HPDE6-E6E7 (cell line): ENCODE results near the gene SCRG1.
A peak's percentile ranks its signal among the peaks of the same experiment; 100 is the strongest.

ENCODE experiments used
- DNase-seq: peaks from one replicate; pipeline ENCODE4 v3.0.0; 2011; ENCODE audit warnings: missing footprints; ENCODE audit errors: extremely low spot score

The SCRG1 gene

GRCh38 chr4:173411106-173411693 is 12.3 kb upstream of the SCRG1 start:
- no peak for DNase-seq

GRCh38 chr4:173410079-173410478 is 11.2 kb upstream of the SCRG1 start:
- DNase-seq, result no peak

DNA sequence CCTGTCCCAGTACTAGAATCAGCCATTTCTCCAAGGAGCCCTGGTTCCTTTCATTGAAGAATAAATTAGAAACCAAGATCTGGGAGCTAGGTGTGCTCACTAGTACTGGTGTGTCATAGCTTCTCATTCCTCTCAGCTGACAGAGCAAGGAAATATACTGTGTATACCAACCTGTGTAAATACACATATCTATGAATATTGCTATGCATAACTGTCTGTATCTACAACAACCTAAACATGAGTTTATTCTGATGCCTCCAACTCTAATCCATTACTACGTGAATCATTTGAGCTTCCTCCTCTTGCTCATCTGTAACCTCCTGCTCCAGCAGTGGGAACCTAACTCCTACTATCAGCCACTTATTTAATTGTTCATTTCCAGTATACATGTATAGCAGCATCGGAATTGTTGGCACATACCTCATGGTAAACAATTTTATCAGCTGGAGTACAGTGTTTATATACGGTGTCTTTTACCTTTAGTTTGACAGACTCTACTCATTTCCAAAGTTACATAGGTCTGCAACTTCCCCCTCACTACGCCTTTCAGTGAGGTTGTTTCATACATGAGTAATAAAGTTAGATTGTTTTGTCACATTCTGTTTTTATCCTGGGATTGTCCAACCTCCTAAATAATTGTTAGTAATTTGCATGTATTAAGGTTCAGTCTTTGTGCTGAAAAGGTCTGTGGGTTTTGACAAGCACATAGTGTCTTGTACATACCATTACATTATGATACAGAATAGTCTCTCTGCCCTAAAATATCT is 7.1 kb upstream of the SCRG1 start:
- DNase-seq, result no peak

- no peak for DNase-seq
These were observed 5.5 kb upstream of the SCRG1 start for GRCh38 chr4:173404296-173404865.

GRCh38 chr4:173403051-173403450 is 4.1 kb upstream of the SCRG1 start:
- no peak for DNase-seq

DNA sequence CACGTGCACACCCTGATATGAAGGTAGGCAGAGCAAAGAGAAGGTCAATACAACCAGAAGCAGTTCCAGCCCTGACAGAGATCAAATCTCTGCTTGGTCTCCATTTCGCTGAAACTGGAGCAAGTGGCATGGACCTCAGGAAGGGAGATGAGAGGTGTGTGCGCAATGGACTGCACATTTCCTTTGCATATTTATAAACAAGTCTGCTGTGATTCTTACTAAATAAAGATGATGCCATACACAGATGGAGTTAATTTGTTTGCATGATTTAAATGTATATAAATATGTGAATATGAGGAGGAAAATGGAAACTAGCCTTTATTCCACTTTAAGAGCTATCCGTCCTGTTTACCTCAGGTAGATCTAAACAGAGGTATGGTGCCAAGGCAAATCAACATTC is 2.1 kb upstream of the SCRG1 start:
- DNase-seq, result no peak

DNA sequence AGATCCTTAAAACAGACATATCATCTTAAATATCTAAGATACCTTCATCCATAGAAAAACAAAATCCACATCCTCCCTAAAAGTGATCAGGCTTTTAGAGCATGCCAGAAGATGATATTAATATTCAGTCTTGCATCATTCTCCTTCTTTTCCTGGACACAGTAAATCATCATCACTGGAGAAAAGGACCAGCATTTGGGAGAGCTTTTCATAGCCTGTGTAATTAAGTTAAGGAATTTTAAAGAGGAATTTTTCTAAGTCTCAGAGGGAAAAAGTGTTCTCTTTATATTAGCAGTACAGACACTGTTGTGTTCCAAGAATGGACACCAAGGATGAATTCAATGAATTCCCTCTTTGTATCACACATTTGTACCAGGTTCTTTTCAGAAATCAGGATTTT is 696 bp downstream of the SCRG1 start:
- DNase-seq, result no peak

- no peak for DNase-seq
These were observed 1.3 kb downstream of the SCRG1 start for GRCh38 chr4:173397604-173398003.

DNA sequence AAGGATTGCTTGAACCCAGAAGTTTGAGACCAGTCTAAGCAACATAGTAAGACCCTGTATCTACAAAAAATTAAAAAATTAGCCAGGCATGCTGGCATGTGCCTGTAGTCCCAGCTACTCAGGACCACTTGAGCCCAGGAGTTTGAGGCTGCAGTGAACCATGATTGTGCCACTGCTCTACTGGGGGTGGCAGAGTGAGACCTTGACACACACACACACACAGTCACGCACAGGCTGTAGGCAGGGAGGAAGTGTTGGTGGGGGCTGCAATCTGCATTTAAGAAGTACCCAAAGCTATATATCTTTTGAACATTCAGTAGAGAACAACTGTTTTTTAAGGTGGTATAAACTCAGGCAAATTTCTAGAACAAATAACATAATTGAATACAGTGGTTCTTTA is 7.2 kb downstream of the SCRG1 start:
- DNase-seq, result no peak

DNA sequence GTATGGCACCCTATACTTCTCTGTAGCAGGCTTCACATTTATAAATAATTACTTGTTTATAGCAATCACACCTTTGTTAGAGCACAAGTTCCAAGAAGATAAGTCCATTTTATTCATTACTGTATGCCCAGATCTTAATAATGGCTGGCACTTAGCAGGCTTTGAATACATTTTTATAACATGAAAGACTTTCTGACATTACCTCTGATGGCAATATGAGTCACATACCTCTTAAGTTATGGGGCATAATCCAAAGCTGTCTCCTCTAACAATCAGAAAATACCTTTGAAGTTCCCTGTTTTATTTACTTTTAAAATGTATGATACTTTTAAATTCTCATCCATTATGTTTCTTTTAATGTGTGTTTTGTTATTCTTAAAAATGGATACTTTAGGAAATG is 12.2 kb downstream of the SCRG1 start:
- no peak for DNase-seq

- no peak for DNase-seq
These were observed 16.6 kb downstream of the SCRG1 start for GRCh38 chr4:173382349-173382748.

DNA sequence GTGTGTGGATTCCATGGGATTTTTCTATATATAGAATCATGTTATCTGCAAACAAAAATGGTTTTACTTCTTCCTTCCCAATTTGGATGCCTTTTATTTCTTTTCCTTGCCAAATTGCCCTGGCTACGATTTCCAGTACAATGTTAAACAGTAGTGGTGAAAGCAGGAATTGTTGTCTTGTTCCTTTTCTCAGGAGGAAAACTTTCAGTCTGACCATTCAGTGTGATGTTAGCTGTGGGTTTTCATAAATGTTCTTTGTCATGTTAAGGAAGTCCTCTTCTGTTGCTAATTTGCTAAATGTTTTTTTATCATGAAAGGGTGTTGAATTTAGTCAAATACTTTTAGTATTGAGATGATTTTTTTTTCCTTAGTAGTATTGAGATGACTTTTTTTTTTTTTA is 17.3 kb downstream of the SCRG1 start:
- DNase-seq, result no peak

DNA sequence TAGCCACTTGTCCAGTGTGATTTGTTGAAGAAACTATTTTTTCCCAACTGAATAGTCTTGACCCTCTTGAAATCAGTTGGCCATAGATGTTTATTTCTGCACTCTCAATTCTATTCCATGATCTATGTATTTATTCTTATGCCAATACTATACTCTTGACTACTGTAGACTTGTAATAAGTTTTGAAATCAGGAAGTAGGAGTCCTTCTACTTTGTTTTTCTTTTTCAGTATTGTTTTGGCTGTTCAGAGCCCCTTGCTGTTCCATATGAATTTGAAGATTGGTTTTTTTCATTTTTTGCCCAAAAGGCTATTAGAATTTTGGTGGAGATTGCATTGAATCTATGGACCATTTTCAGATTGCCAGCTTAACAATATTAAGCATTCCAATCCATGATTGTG is 17.9 kb downstream of the SCRG1 start:
- no peak for DNase-seq

DNA sequence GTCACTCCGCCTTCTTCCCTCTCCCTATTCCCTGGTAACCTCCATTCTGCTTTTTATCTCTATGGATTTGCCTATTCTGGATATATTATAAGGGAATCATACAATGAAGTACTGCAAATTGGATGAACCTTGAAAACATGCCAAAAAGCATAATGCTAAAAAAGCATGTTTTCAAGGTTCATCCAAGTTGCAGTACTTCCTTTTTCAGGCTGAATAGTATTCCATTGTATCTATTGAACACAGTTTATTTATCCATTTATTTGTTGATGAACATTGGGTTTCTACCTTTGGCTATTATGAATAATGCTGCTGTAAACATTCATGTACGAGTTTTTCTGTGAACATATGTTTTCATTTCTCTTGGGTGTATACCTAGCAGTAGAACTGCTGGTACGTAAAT is 19.0 kb downstream of the SCRG1 start:
- DNase-seq, result no peak

DNA sequence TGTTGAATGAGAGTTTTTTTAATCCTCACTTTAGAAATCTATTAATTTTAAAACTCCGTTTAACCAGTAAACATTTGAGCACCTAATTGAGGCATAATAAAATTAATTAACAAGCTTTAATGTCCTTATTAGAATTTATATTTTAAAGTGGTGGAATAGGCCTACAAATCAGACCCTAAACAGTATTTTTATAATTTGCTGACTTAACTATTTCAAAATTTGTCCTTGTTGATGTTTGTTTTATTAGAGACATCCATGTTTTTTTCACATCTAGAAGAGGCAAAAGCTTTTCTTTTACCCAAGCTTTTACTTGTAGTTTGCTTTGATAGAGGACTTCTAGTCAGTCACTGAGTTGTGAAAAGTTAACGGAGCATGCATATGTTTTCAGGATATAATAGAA is 24.3 kb downstream of the SCRG1 start:
- DNase-seq, result no peak

GRCh38 chr4:173371292-173372192 is 27.4 kb downstream of the SCRG1 start:
- DNase-seq, result peak; percentile 54

GRCh38 chr4:173370477-173371291 is 28.2 kb downstream of the SCRG1 start, which contains the start of gene SAP30:
Gene SAP30, plus strand, starts transcription at chr4:173370954. Its CDS starts 229 bp downstream, at chr4:173371183.
- DNase-seq, result peak; percentile 89

DNA sequence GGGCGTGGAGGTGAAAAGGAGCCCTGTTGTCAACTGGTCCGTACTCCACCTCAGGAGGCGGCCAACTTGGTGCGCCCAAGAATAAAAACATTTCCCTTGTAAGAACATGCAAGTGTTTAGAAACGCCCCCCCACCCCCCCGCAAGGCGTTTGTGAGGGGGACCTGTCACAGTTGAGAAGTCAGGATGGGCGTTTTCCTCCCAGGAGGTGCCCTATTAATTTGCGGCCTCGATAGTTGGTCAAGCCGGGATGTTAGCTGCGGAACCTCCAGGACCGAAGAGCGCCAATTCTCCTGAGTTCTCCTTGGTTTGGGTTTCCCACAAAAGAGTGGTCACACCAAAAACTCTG is 28.8 kb downstream of the SCRG1 start:
- DNase-seq, result peak; percentile 27

- DNase-seq, result no peak
These were observed 31.0 kb downstream of the SCRG1 start for GRCh38 chr4:173367946-173368345.

DNA sequence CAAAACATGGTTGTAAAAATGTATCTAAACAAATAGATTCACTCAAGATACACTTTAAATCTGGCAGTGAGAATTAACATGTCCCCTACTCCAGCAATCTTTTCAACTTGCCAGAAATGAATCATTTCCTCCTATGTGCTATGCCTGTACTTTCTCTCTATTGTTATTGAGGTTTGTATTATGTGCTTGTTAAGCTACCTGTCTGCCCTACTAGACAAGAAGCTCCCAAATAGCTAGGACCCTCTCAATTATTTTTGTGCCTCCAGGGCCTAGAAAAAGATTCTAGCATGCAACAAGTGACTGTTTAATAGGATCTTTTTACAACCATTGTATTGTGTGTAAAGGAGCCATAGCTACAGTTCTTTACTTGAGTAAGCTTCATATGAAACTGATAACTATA is 31.6 kb downstream of the SCRG1 start:
- peak; percentile 5 for DNase-seq

- DNase-seq, result no peak
These were observed 33.4 kb downstream of the SCRG1 start for GRCh38 chr4:173365359-173365996.
